ENCODE data around the gene ANKFY1.

The ANKFY1 gene

DNA sequence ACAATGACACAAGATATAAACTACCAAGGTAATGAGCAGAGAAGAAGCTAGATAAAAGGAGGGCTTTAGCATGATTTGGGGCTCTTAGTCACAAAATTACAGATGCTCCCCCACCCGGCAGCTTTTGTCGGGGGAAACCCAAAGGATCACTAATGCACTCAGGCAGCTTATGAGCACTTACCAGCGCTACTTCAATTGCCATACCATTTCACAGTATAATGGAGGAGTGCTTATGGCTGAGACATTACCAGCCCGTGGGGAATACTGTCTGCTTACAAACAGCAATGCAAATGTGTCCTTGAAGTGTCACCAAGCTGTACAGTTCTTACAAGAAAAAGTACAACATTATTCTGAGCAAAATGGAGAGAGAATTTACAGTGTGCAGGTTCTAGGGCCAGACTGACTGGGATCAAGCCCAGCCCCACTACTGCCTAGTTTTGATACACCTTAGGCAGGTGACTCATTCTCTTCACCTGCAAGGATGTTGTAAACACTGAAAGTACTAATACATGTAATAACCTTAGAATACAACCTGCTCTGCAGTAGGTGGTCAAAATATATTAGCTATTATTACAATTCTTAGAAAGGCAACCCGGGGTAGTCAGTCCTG is 16.3 kb downstream of the ANKFY1 start:
- FAIRE-seq, result no peak
- no peak for TF ChIP-seq POLR2AphosphoS5 (IDR thresholded peaks at IDR 0.05; ENCODE audit: low read depth, low read length)
- no peak for TF ChIP-seq TAF1 (IDR thresholded peaks at IDR 0.05; ENCODE audit: low read depth, low read length)
- TF ChIP-seq SPI1 (IDR thresholded peaks at IDR 0.05; ENCODE audit: low read depth, low read length), result no peak
- no peak for TF ChIP-seq POU2F2 (IDR thresholded peaks at IDR 0.05; ENCODE audit: low read depth, low read length)
- no peak for TF ChIP-seq PAX5 (IDR thresholded peaks at IDR 0.05; ENCODE audit: insufficient read depth, low read length, severe bottlenecking)
- TF ChIP-seq POLR2A (IDR thresholded peaks at IDR 0.05; ENCODE audit: low read depth, low read length), result no peak
- DNase-seq (ENCODE audit: insufficient read length, low spot score), result no peak

GRCh38 chr17:4246674-4247073 is 17.1 kb downstream of the ANKFY1 start:
- TF ChIP-seq SPI1 (IDR thresholded peaks at IDR 0.05; ENCODE audit: low read depth, low read length) (no peak), POLR2A (IDR thresholded peaks at IDR 0.05; ENCODE audit: low read depth, low read length) (no peak), PAX5 (IDR thresholded peaks at IDR 0.05; ENCODE audit: insufficient read depth, low read length, severe bottlenecking) (no peak), POU2F2 (IDR thresholded peaks at IDR 0.05; ENCODE audit: low read depth, low read length) (no peak), TAF1 (IDR thresholded peaks at IDR 0.05; ENCODE audit: low read depth, low read length) (no peak), POLR2AphosphoS5 (IDR thresholded peaks at IDR 0.05; ENCODE audit: low read depth, low read length) (no peak)
- DNase-seq (ENCODE audit: insufficient read length, low spot score) (no peak), FAIRE-seq (no peak)

DNA sequence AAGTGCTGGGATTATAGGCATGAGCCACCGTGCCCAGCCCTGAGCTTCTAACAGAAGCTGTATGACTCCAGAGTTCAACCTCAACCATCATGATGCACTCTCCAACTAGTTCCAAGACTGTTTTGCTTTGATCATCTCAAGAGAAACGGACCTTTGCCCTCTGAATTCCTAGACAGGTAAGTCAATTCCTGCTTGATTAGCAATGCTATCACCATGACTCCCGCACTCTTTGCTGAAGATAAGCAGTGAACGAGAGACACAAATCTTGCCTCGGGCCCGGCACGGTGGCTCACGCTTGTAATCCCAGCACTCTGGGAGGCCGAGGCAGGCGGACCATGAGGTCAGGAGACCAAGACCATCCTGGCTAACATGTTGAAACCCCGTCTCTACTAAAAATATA is 22.2 kb downstream of the ANKFY1 start:
- TF ChIP-seq PAX5 (IDR thresholded peaks at IDR 0.05; ENCODE audit: insufficient read depth, low read length, severe bottlenecking), result no peak
- TF ChIP-seq TAF1 (IDR thresholded peaks at IDR 0.05; ENCODE audit: low read depth, low read length), result no peak
- no peak for TF ChIP-seq SPI1 (IDR thresholded peaks at IDR 0.05; ENCODE audit: low read depth, low read length)
- no peak for TF ChIP-seq POLR2A (IDR thresholded peaks at IDR 0.05; ENCODE audit: low read depth, low read length)
- no peak for TF ChIP-seq POU2F2 (IDR thresholded peaks at IDR 0.05; ENCODE audit: low read depth, low read length)
- no peak for TF ChIP-seq POLR2AphosphoS5 (IDR thresholded peaks at IDR 0.05; ENCODE audit: low read depth, low read length)
- no peak for FAIRE-seq
- no peak for DNase-seq (ENCODE audit: insufficient read length, low spot score)

- DNase-seq (ENCODE audit: insufficient read length, low spot score) (no peak), FAIRE-seq (no peak)
- no peak for TF ChIP-seq POLR2A (IDR thresholded peaks at IDR 0.05; ENCODE audit: low read depth, low read length)
- TF ChIP-seq POLR2AphosphoS5 (IDR thresholded peaks at IDR 0.05; ENCODE audit: low read depth, low read length), result no peak
- TF ChIP-seq TAF1 (IDR thresholded peaks at IDR 0.05; ENCODE audit: low read depth, low read length), result no peak
- TF ChIP-seq PAX5 (IDR thresholded peaks at IDR 0.05; ENCODE audit: insufficient read depth, low read length, severe bottlenecking), result no peak
Measured at GRCh38 chr17:4236456-4236855, 27.3 kb downstream of the ANKFY1 start.

GRCh38 chr17:4235372-4236279 is 28.2 kb downstream of the ANKFY1 start:
- TF ChIP-seq PAX5 (IDR thresholded peaks at IDR 0.05; ENCODE audit: insufficient read depth, low read length, severe bottlenecking) (no peak), POU2F2 (IDR thresholded peaks at IDR 0.05; ENCODE audit: low read depth, low read length) (no peak), SPI1 (IDR thresholded peaks at IDR 0.05; ENCODE audit: low read depth, low read length) (no peak), POLR2AphosphoS5 (IDR thresholded peaks at IDR 0.05; ENCODE audit: low read depth, low read length) (no peak), TAF1 (IDR thresholded peaks at IDR 0.05; ENCODE audit: low read depth, low read length) (no peak), POLR2A (IDR thresholded peaks at IDR 0.05; ENCODE audit: low read depth, low read length) (no peak)
- DNase-seq (ENCODE audit: insufficient read length, low spot score), result no peak
- FAIRE-seq, result no peak

- no peak for TF ChIP-seq TAF1 (IDR thresholded peaks at IDR 0.05; ENCODE audit: low read depth, low read length)
- no peak for TF ChIP-seq SPI1 (IDR thresholded peaks at IDR 0.05; ENCODE audit: low read depth, low read length)
- TF ChIP-seq POLR2A (IDR thresholded peaks at IDR 0.05; ENCODE audit: low read depth, low read length), result no peak
- TF ChIP-seq POLR2AphosphoS5 (IDR thresholded peaks at IDR 0.05; ENCODE audit: low read depth, low read length), result no peak
- no peak for TF ChIP-seq POU2F2 (IDR thresholded peaks at IDR 0.05; ENCODE audit: low read depth, low read length)
- no peak for TF ChIP-seq PAX5 (IDR thresholded peaks at IDR 0.05; ENCODE audit: insufficient read depth, low read length, severe bottlenecking)
- FAIRE-seq (no peak), DNase-seq (ENCODE audit: insufficient read length, low spot score) (no peak)
Measured at GRCh38 chr17:4234401-4234800, 29.4 kb downstream of the ANKFY1 start.

GRCh38 chr17:4233668-4234258 is 30.0 kb downstream of the ANKFY1 start:
- TF ChIP-seq TAF1 (IDR thresholded peaks at IDR 0.05; ENCODE audit: low read depth, low read length), result no peak
- FAIRE-seq (peak; percentile 55), DNase-seq (ENCODE audit: insufficient read length, low spot score) (no peak)

- DNase-seq (ENCODE audit: insufficient read length, low spot score), result no peak
- TF ChIP-seq POLR2A (IDR thresholded peaks at IDR 0.05; ENCODE audit: low read depth, low read length), result no peak
- TF ChIP-seq PAX5 (IDR thresholded peaks at IDR 0.05; ENCODE audit: insufficient read depth, low read length, severe bottlenecking), result no peak
- TF ChIP-seq POLR2AphosphoS5 (IDR thresholded peaks at IDR 0.05; ENCODE audit: low read depth, low read length), result no peak
- no peak for TF ChIP-seq TAF1 (IDR thresholded peaks at IDR 0.05; ENCODE audit: low read depth, low read length)
- no peak for TF ChIP-seq POU2F2 (IDR thresholded peaks at IDR 0.05; ENCODE audit: low read depth, low read length)
- no peak for TF ChIP-seq SPI1 (IDR thresholded peaks at IDR 0.05; ENCODE audit: low read depth, low read length)
- no peak for FAIRE-seq
Measured at GRCh38 chr17:4232168-4232813, 31.5 kb downstream of the ANKFY1 start.
